Raji (cell line): ENCODE measurements around the gene SEC61A2.

Experiments used
- POLR2A ChIP-seq: IDR thresholded peaks from 2 replicates; pipeline ENCODE4 v1.6.1; 2011; ENCODE audit warnings: low read depth, low read length, control low read depth; ENCODE audit not compliant: insufficient read depth

SEC61A2 gene

DNA sequence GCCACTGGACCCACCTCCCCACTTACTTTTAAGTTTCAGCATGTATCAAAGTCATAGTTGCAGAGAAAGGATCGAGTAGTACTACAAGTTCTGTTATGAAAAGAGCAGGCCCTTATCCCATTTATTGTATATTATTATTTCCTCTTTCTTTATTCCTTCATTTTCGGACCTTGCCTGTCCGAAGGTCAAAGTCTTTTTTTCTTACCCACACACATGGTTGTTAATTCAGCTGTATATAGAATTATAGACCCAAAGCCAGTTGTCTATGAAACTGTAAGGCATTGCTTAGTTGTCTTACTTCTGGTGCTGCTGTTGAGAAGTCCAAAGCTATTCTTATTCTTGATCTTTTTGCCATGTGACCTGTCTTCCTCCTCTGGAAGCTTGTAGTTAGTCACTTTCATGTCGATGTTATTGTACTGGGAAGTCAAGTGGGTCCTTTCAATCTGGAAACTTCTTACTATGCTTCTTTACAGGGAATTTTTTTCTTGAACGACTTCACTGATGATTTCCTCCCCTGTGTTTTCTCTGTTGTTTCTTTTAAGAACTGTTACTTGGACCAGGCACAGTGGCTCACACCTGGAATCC is 57.9 kb downstream of the SEC61A2 start:
- TF ChIP-seq POLR2A, result no peak

- TF ChIP-seq POLR2A, result no peak
These were observed 59.2 kb downstream of the SEC61A2 start for GRCh38 chr10:12188656-12189055.

- TF ChIP-seq POLR2A, result no peak
These were observed 59.9 kb downstream of the SEC61A2 start for GRCh38 chr10:12189426-12189825.

GRCh38 chr10:12191715-12192114 is 62.2 kb downstream of the SEC61A2 start:
- no peak for TF ChIP-seq POLR2A

- TF ChIP-seq POLR2A, result no peak
These were observed 63.7 kb downstream of the SEC61A2 start for GRCh38 chr10:12193193-12193592.

GRCh38 chr10:12194752-12195271 is 65.3 kb downstream of the SEC61A2 start:
- no peak for TF ChIP-seq POLR2A

GRCh38 chr10:12195281-12195602 is 65.8 kb downstream of the SEC61A2 start:
- no peak for TF ChIP-seq POLR2A

GRCh38 chr10:12195603-12196506 is 66.4 kb downstream of the SEC61A2 start, which contains the start of the genes CDC123 and NUDT5:
CDC123 (plus strand) TSS chr10:12196188; CDS start chr10:12196246, 58 bp downstream.
NUDT5 (minus strand) TSS chr10:12195891; CDS start chr10:12186291, 9,600 bp downstream.
- peak; percentile 89 for TF ChIP-seq POLR2A

GRCh38 chr10:12196531-12197211 is 67.2 kb downstream of the SEC61A2 start:
- TF ChIP-seq POLR2A, result no peak

- no peak for TF ChIP-seq POLR2A
These were observed 68.7 kb downstream of the SEC61A2 start for GRCh38 chr10:12198156-12198555.

- no peak for TF ChIP-seq POLR2A
These were observed 71.4 kb downstream of the SEC61A2 start for GRCh38 chr10:12200850-12201249.

DNA sequence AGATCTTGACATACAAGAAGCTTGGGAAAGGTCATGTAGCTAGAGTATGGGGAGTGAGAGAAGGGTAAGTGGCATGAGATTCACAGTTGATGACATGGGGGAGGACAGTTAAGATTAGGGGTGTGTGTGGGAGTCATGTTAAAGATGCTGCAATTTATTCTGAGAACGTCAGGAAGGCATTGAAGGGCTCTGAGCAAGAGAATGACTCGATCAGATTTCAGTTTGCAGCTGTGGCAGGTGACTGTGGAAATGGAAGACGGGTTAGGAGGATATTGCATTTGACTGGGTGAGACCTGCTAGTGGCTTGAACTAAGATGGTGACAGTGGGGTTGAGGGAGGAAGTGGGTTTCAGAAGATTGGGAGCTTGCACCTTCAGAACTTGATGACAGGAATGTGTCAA is 72.1 kb downstream of the SEC61A2 start:
- TF ChIP-seq POLR2A, result no peak

DNA sequence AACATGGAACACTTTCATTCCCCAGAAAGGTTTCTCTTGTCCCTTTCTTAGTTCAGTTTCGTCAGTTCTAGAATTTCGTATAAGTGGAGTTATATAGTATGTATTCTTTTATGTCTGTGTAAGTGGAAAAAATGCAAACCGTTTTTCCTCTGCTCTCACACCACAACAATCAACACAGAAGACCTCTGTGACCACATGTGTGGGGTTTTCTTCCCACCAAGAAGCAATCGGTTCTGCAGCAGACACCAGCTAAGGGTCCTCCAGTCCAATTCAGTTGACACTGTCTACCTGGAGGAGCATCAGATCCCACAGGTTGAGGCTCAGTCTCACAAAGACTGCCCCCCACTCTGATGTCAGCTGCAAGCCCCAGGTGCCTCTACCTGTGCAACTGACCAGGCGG is 72.7 kb downstream of the SEC61A2 start:
- no peak for TF ChIP-seq POLR2A

DNA sequence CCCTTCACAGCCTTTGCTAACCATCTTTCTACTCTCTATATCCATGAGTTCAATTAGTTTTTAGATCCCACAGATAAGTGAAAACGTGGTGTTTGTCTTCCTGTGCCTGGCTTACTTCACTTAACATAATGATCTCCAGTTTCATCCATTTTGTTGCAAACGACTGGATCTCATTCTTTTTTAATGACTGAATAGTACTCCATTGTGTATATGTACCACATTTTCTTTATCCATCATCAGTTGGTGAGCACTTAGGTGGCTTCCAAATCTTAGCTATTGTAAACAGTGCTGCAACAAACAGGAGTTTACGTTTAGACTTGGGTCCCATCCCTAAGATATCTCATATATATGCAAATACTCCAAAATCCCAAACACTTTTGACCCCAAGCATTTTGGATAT is 75.6 kb downstream of the SEC61A2 start:
- no peak for TF ChIP-seq POLR2A

DNA sequence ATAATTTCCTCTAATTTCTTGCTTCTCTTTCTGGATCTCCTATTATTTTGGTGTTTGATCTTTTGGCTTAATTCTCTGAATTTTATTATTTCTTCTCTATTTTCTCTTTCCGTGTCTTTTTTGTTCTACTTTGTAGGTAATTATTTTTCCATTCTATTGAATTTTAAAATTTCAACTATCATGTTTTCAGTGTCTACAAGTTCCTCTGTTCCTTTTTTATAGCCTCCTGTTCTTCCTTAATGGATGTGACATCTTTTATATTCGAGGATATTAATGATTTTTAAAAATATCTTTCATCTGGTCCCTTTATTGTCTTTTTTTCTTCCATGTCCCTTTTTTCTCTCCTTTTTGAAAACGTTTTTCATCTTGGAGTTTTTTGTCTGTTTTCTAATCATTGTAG is 77.6 kb downstream of the SEC61A2 start:
- TF ChIP-seq POLR2A, result no peak

GRCh38 chr10:12208460-12208859 is 79.0 kb downstream of the SEC61A2 start:
- no peak for TF ChIP-seq POLR2A

DNA sequence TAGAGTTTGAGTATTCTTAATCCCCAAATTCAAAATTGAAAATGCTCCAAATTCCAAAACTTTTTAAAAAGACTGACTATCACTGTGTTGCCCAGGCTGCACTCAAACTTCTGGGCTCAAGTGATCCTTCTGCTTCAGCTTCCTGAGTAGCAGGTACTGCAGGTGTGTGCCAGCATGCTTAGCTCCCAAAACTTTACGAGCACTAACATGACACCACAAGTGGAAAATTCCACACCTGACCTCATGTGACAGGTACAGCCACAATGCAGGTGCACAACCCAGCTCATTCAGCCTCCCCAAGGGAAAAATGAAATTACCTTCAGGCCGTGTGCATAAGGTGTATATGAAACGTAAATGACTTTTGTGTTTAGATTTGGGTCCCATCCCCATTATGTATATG is 83.0 kb downstream of the SEC61A2 start:
- TF ChIP-seq POLR2A, result no peak
